Activated CD8-positive, alpha-beta memory T cell treated with anti-CD3 and anti-CD28 coated beads, Interleukin-2, amount 50 U/mL, for 1 hour (primary cell): ENCODE results near the gene SH2D6.
"Not testable (repeated sequence)": the region's sequence is repeated elsewhere in the genome, so short reads cannot be mapped to it uniquely, and the experiment has no call there.

Source experiments
- DNase-seq: peaks from one replicate; pipeline ENCODE4 v3.0.0-alpha.2; 2020; ENCODE audit errors: extremely low read depth

SH2D6 gene

GRCh38 chr2:85439025-85439472 lies 20.5 kb downstream of the SH2D6 start:
- no peak for DNase-seq

- not testable (repeated sequence) for DNase-seq
Measured at GRCh38 chr2:85439569-85439968, 21.1 kb downstream of the SH2D6 start.

GRCh38 chr2:85439986-85440385 lies 21.5 kb downstream of the SH2D6 start:
- DNase-seq: no peak

GRCh38 chr2:85440729-85441128 lies 22.2 kb downstream of the SH2D6 start:
- no peak for DNase-seq

- DNase-seq: no peak
Measured at GRCh38 chr2:85441864-85442263, 23.4 kb downstream of the SH2D6 start.

- no peak for DNase-seq
Measured at GRCh38 chr2:85444629-85445172, 26.2 kb downstream of the SH2D6 start.

- DNase-seq: no peak
Measured at GRCh38 chr2:85445316-85446295, 27.1 kb downstream of the SH2D6 start.

GRCh38 chr2:85446296-85447221 lies 28.0 kb downstream of the SH2D6 start:
- no peak for DNase-seq

- no peak for DNase-seq
Measured at GRCh38 chr2:85447222-85447585, 28.7 kb downstream of the SH2D6 start.

GRCh38 chr2:85448461-85449213 lies 30.1 kb downstream of the SH2D6 start:
- no peak for DNase-seq

- no peak for DNase-seq
Measured at GRCh38 chr2:85449214-85449588, 30.7 kb downstream of the SH2D6 start.

- no peak for DNase-seq
Measured at GRCh38 chr2:85452237-85452636, 33.7 kb downstream of the SH2D6 start.

GRCh38 chr2:85453571-85453970 lies 35.1 kb downstream of the SH2D6 start:
- DNase-seq: no peak

- DNase-seq: no peak
Measured at GRCh38 chr2:85455552-85456090, 37.1 kb downstream of the SH2D6 start.

GRCh38 chr2:85457043-85457442 lies 38.5 kb downstream of the SH2D6 start:
- DNase-seq: no peak

- DNase-seq: no peak
Measured at GRCh38 chr2:85457877-85458316, 39.4 kb downstream of the SH2D6 start.

GRCh38 chr2:85458601-85459563 lies 40.4 kb downstream of the SH2D6 start:
- DNase-seq: no peak

GRCh38 chr2:85459771-85460170 lies 41.3 kb downstream of the SH2D6 start:
- DNase-seq: no peak

GRCh38 chr2:85462322-85462721 lies 43.8 kb downstream of the SH2D6 start:
- DNase-seq: no peak
